H1 (cell line): ENCODE data around the gene KISS1. TPM values are rescaled to one million over a fixed set of nuclear protein-coding genes. Genes with fewer than 3 reads are reported as not detected.

Experiments used
- CTCF ChIA-PET: fragments of 300-600 bp; sonication (Branson Sonifier 250); formaldehyde crosslinking; loops from one replicate; lab custom pipeline; 2021; ENCODE audit not compliant: partially characterized antibody; lab: Charles Lee
- POLR2A ChIA-PET: fragments of 300-600 bp; sonication (Branson Sonifier 250); formaldehyde crosslinking; loops from one replicate; lab custom pipeline; 2021; ENCODE audit warnings: inconsistent platforms; ENCODE audit not compliant: partially characterized antibody; lab: Charles Lee
- DNase-seq, 2 experiments: peaks; one replicate each; pipeline versions ENCODE4 v3.0.0 to v3.0.0-alpha.2; 2010 to 2022; ENCODE audit warnings: low spot score in 2 of 2, low read depth in 1 of 2, mixed read lengths in 1 of 2
- FAIRE-seq: peaks from 2 replicates; lab custom pipeline; 2011; peaks lifted over from hg19 to GRCh38; lab: Jason Lieb, UNC
- H2AFZ ChIP-seq: 2 replicates; pipeline ENCODE4 v1.8.1; 2012; ENCODE audit warnings: low read length, inconsistent platforms
- H2AK5ac ChIP-seq: 2 replicates; pipeline ENCODE4 v1.6.1; 2013; ENCODE audit warnings: low read depth, low read length
- H2BK120ac ChIP-seq: replicated peaks from 2 replicates; pipeline ENCODE3; 2013; ENCODE audit warnings: low read depth, low read length, inconsistent platforms
- H2BK12ac ChIP-seq: 2 replicates; pipeline ENCODE4 v1.6.1; 2013; ENCODE audit warnings: low read depth, low read length
- H2BK15ac ChIP-seq: 2 replicates; pipeline ENCODE4 v1.6.1; 2013; ENCODE audit warnings: low read length
- H2BK20ac ChIP-seq: 2 replicates; pipeline ENCODE4 v1.6.1; 2013; ENCODE audit warnings: low read length
- H2BK5ac ChIP-seq: 2 replicates; pipeline ENCODE4 v1.6.1; 2013; ENCODE audit warnings: low read depth, low read length
- H3K14ac ChIP-seq: 2 replicates; pipeline ENCODE4 v1.6.1; 2013; ENCODE audit warnings: inconsistent platforms; ENCODE audit not compliant: insufficient read length
- H3K18ac ChIP-seq: 2 replicates; pipeline ENCODE4 v1.6.1; 2013; ENCODE audit warnings: low read length; ENCODE audit errors: extremely low read depth
- H3K23ac ChIP-seq: 2 replicates; pipeline ENCODE4 v1.6.1; 2013; ENCODE audit warnings: inconsistent platforms; ENCODE audit not compliant: insufficient read length
- H3K23me2 ChIP-seq: 2 replicates; pipeline ENCODE4 v1.6.1; 2013; ENCODE audit warnings: low read depth, low read length
- H3K27ac ChIP-seq: 2 replicates; pipeline ENCODE4 v1.6.1; 2011; ENCODE audit warnings: low read depth, low read length, inconsistent platforms
- H3K27me3 ChIP-seq, 4 experiments: replicated peaks in 1 of 4; 1 replicate in 1 of 4; 2 replicates in 3 of 4; pipeline versions ENCODE4 v1.6.1 to v1.8.1; 2011 to 2013; ENCODE audit warnings: low read length in 3 of 4, mild to moderate bottlenecking in 3 of 4, inconsistent platforms in 2 of 4, mixed read lengths in 2 of 4, moderate library complexity in 1 of 4; ENCODE audit not compliant: control insufficient read depth in 3 of 4, insufficient read depth in 3 of 4; ENCODE audit errors: extremely low read depth in 1 of 4
- H3K36me3 ChIP-seq, 4 experiments: 2 replicates each; pipeline versions ENCODE4 v1.6.1 to v1.8.1; 2011 to 2013; ENCODE audit warnings: mild to moderate bottlenecking in 4 of 4, low read length in 3 of 4, moderate library complexity in 2 of 4, control low read depth in 1 of 4, inconsistent platforms in 1 of 4; ENCODE audit not compliant: insufficient read depth in 4 of 4, control insufficient read depth in 2 of 4
- H3K4ac ChIP-seq: replicated peaks from 2 replicates; pipeline ENCODE3; 2013; ENCODE audit warnings: low read length, low read depth, mixed read lengths, inconsistent platforms; ENCODE audit not compliant: insufficient read length
- H3K4me1 ChIP-seq, 4 experiments: replicated peaks in 1 of 4; 1 replicate in 1 of 4; 2 replicates in 3 of 4; pipeline versions ENCODE4 v1.6.1 to v1.8.1; 2011 to 2013; ENCODE audit warnings: low read length in 3 of 4, inconsistent platforms in 2 of 4, mixed read lengths in 1 of 4; ENCODE audit not compliant: insufficient read depth in 4 of 4, control insufficient read depth in 3 of 4
- H3K4me2 ChIP-seq, 2 experiments: 2 replicates each; pipeline versions ENCODE4 v1.6.1 to v1.8.1; 2011 to 2013; ENCODE audit warnings: low read depth in 2 of 2, low read length in 2 of 2, control low read depth in 1 of 2, inconsistent platforms in 1 of 2, mild to moderate bottlenecking in 1 of 2; ENCODE audit not compliant: insufficient read depth in 1 of 2
- H3K4me3 ChIP-seq, 4 experiments: fragments of 200-600, 300-600 bp in 1 of 4; sonication (generic), shearing (Covaris generic), sonication (Bioruptor Twin) in 1 of 4; 2 replicates each; pipeline versions ENCODE4 v1.5.1 to v1.8.1; 2011 to 2016; ENCODE audit warnings: low read length in 4 of 4, low read depth in 3 of 4, control low read depth in 2 of 4, inconsistent platforms in 2 of 4, mild to moderate bottlenecking in 2 of 4, mixed read lengths in 1 of 4, moderate library complexity in 1 of 4; ENCODE audit not compliant: insufficient read depth in 2 of 4; ENCODE audit errors: extremely low read depth in 1 of 4
- H3K56ac ChIP-seq: replicated peaks from 2 replicates; pipeline ENCODE3; 2013; ENCODE audit warnings: low read depth, mild to moderate bottlenecking, mixed read lengths, low read length, inconsistent platforms; ENCODE audit not compliant: insufficient read length
- H3K79me1 ChIP-seq: 2 replicates; pipeline ENCODE4 v1.6.1; 2013; ENCODE audit warnings: low read depth, low read length, control low read depth
- H3K79me2 ChIP-seq, 2 experiments: 2 replicates each; pipeline versions ENCODE4 v1.6.1 to v1.8.1; 2012 to 2013; ENCODE audit warnings: low read length in 2 of 2, mild to moderate bottlenecking in 2 of 2, inconsistent platforms in 1 of 2; ENCODE audit not compliant: insufficient read depth in 2 of 2, control insufficient read depth in 1 of 2
- H3K9ac ChIP-seq, 4 experiments: replicated peaks in 1 of 4; 1 replicate in 1 of 4; 2 replicates in 3 of 4; pipeline versions ENCODE4 v1.6.1 to v1.8.1; 2011 to 2013; ENCODE audit warnings: low read depth in 3 of 4, low read length in 3 of 4, control low read depth in 2 of 4, mild to moderate bottlenecking in 2 of 4, moderate library complexity in 2 of 4, inconsistent platforms in 1 of 4; ENCODE audit errors: extremely low read depth in 1 of 4
- H3K9me3 ChIP-seq, 2 experiments: 2 replicates each; pipeline versions ENCODE4 v1.6.1 to v1.8.1; 2012 to 2013; ENCODE audit warnings: mild to moderate bottlenecking in 2 of 2, moderate library complexity in 2 of 2, control low read depth in 1 of 2, inconsistent platforms in 1 of 2, low read depth in 1 of 2, low read length in 1 of 2, mixed read lengths in 1 of 2; ENCODE audit not compliant: insufficient read depth in 2 of 2
- H4K20me1 ChIP-seq, 2 experiments: replicated peaks in 1 of 2; 2 replicates each; pipeline versions ENCODE3 to v1.8.1; 2011 to 2013; ENCODE audit warnings: inconsistent platforms in 2 of 2, low read length in 2 of 2, mild to moderate bottlenecking in 1 of 2; ENCODE audit not compliant: insufficient read depth in 2 of 2, control insufficient read depth in 1 of 2
- H4K5ac ChIP-seq: 2 replicates; pipeline ENCODE4 v1.6.1; 2013; ENCODE audit warnings: low read length, low read depth, mixed read lengths, inconsistent platforms; ENCODE audit not compliant: insufficient read length
- H4K8ac ChIP-seq: 2 replicates; pipeline ENCODE4 v1.8.0; 2013; ENCODE audit warnings: mild to moderate bottlenecking, moderate library complexity, low read length, inconsistent platforms; ENCODE audit not compliant: insufficient read depth; ENCODE audit errors: extremely low read depth
- H4K91ac ChIP-seq: replicated peaks from 2 replicates; pipeline ENCODE3; 2013; ENCODE audit warnings: low read length, mixed read lengths, inconsistent platforms; ENCODE audit not compliant: insufficient read length
- JUND ChIP-seq: IDR thresholded peaks from 2 replicates; pipeline ENCODE4 v1.6.1; 2011; ENCODE audit warnings: mild to moderate bottlenecking, improper control_type of control experiment, low read length
- ZNF274 ChIP-seq: IDR thresholded peaks from 2 replicates; pipeline ENCODE4 v1.7.0; 2012; ENCODE audit warnings: low read length, borderline replicate concordance; ENCODE audit errors: extremely low read depth
- WGBS, 2 experiments: shearing (Covaris generic) in 1 of 2; methylation state at CpG; one replicate each; pipeline versions ENCODE4 v1.1.6 to v1.1.7; 2013 to 2015; ENCODE audit warnings: low lambda C conversion rate in 2 of 2, mixed read lengths in 2 of 2, inconsistent platforms in 1 of 2, low coverage in 1 of 2, missing lambda C conversion rate in 1 of 2; ENCODE audit not compliant: insufficient replicate concordance in 2 of 2, insufficient coverage in 1 of 2, insufficient read length in 1 of 2; ENCODE audit errors: extremely low coverage in 1 of 2, missing lambda C conversion rate in 1 of 2; 5-methylcytosine and 5-hydroxymethylcytosine counted together
- polyA plus RNA-seq, 7 experiments: library from polyadenylated mRNA; depleted of rRNA in 3 of 7; stranded (reverse) in 5 of 7; unstranded in 2 of 7; fragments of >200 nt in 5 of 7; fragments of 200-250 nt in 2 of 7; gene quantifications; 1 replicate in 5 of 7; 2 replicates in 1 of 7; 4 replicates in 1 of 7; pipeline versions ENCODE4 v1.2.1 to v1.2.3, GENCODE V29; 2011 to 2013; ENCODE audit warnings: missing spikeins in 2 of 7, mixed read lengths in 2 of 7
- total RNA-seq: library from RNA; stranded (reverse); fragmentation: NEBNext Ultra II Directional; extraction: Animal tissue kit (Norgen Biotek cat#: 25700); gene quantifications from 2 replicates; pipeline ENCODE4 v1.2.1, GENCODE V29; 2021

Gene KISS1
- total and polyA plus RNA-seq, 2 of the 8 experiments (the other 6 are each of a cell fraction or from before 2014, with no cell fraction given): 0.71 TPM; not detected in 1

DNA sequence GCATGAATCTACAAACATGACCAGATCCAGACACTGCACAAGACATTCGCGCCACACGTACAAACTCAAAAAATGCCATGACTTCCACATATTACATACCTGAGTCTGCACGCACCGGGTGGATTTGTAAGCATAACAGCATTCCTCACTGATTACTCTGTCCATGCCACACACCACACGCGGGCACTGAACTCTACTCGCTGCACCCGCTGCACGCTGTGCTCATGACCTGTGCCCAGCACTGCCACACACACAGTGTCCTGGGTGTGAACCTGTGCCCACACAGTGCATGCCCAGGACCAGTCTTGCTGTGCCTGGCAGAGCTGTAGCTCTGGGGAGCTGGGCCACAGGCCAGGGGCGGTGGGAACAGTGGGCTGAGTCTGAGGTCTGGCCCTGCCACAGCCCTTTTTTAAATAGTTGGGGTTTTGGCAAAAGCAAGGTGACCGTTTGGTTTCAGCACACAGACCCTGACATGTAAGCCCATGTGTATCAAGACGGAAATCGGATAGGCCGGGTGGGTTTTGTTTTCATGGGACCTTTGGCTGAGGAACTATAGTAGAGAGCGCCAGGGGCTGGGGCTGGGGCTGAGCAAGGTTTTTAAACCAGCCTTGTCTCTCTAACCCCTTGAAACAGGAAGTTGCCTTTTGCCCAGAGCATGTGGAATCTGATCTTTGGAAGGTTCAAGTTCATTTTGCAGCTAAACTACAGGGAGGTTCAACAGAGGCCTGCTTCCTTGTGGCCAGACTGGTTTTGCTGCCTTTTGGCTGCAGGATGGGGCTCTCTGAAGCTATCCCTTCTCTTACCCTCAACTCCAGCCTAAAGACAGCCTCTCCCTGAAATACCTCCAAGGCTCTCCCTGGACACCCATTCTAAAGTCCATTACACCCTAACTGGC lies 29.8 kb upstream of the KISS1 start:
- H3K56ac ChIP-seq: no peak overlapping the region
- DNase-seq: no peak
- ChIA-PET CTCF (interaction anchor here (0.6 to 8.3 kb wide), 4 partner anchors 9 to 137 kb away, joined by 3 to 59 read pairs (median 4); no protein-coding TSS in a partner anchor), POLR2A (no interaction called here)
- H3K18ac ChIP-seq: no peak overlapping the region
- WGBS, 2 experiments: 91% methylated on average over 16 of the region's 16 CpGs; no CpG with 5 or more reads in 1 of the 2 experiments
- no peak overlapping the region for H4K91ac ChIP-seq
- no peak overlapping the region for H3K4me3 ChIP-seq
- H3K9ac ChIP-seq: no peak overlapping the region
- H2AK5ac ChIP-seq: no peak overlapping the region
- no peak overlapping the region for H4K8ac ChIP-seq
- no peak for TF ChIP-seq JUND
- no peak for TF ChIP-seq ZNF274
- H2BK120ac ChIP-seq: no peak overlapping the region
- no peaks in the 10 kb centered on the region; a peak in 1 of 8 replicates for H3K36me3 ChIP-seq
- H3K23ac ChIP-seq: no peak overlapping the region
- H2BK15ac ChIP-seq: no peak overlapping the region
- no peaks in the 10 kb centered on the region for H3K23me2 ChIP-seq
- no peaks in the 10 kb centered on the region for H3K27me3 ChIP-seq
- H2BK5ac ChIP-seq: 0 out of 2 replicates have a peak overlapping the region, but pooled peaks have one; percentile 68
- H3K27ac ChIP-seq: no peak overlapping the region
- H3K79me2 ChIP-seq: no peaks in the 10 kb centered on the region
- H3K4ac ChIP-seq: no peak overlapping the region
- FAIRE-seq: no peak
- no peak overlapping the region for H3K14ac ChIP-seq
- 0 out of 7 replicates have a peak, but pooled peaks cover 0 to 2% (median 0%) of the 10 kb centered on the region in 4 experiments for H3K4me1 ChIP-seq
- no peak overlapping the region for H4K5ac ChIP-seq
- no peaks in the 10 kb centered on the region for H3K9me3 ChIP-seq
- H2BK12ac ChIP-seq: no peak overlapping the region
- H2BK20ac ChIP-seq: no peak overlapping the region
- H3K4me2 ChIP-seq: no peak overlapping the region
- no peaks in the 10 kb centered on the region for H3K79me1 ChIP-seq
- no peak overlapping the region for H2AFZ ChIP-seq
- H4K20me1 ChIP-seq: no peaks in the 10 kb centered on the region
